ENCODE data around the gene TNS3. TPM values are rescaled to one million over a fixed set of nuclear protein-coding genes. Genes with fewer than 3 reads are reported as not detected.

The TNS3 gene
- total and polyA plus RNA-seq, 10 donors, result 17.7 to 247 (median 147) TPM

GRCh38 chr7:47343061-47343455, 238.9 kb downstream of the TNS3 start:
- Histone ChIP-seq H3K36me3 (peaks cover 0 to 84% (median 34%) of the 10 kb centered on the region in 6 donors), H3K27ac (no peak overlapping the region), H3K4me1 (peaks cover 0 to 1% (median 0%) of the 10 kb centered on the region in 6 donors), H3K27me3 (replicated peaks in 1 of 7) (no peaks in the 10 kb centered on the region), H3K9me3 (no peaks in the 10 kb centered on the region), H3K4me3 (no peak overlapping the region)
- DNase-seq, result peak; percentile 41
- TF ChIP-seq CTCF (IDR thresholded peaks at IDR 0.05 in 8 of 11, conservative IDR thresholded peaks at IDR 0.05 in 3 of 11) (no peak), POLR2AphosphoS5 (IDR thresholded peaks at IDR 0.05) (no peak), POLR2A (IDR thresholded peaks at IDR 0.05) (no peak)
- WGBS, 5 donors, result 88 to 95% (median 93%) methylated on average over 5 of the region's 5 CpGs
- intact Hi-C loops (cut with DNase I; ENCODE audit: low total_unique reads), result no loop called here

- H3K27me3 ChIP-seq (replicated peaks in 1 of 7), result no peaks in the 10 kb centered on the region
- intact Hi-C loops (cut with DNase I; ENCODE audit: low total_unique reads), result no loop called here
- peaks cover 0 to 83% (median 34%) of the 10 kb centered on the region in 6 donors for H3K36me3 ChIP-seq
- WGBS, 5 donors, result 85 to 93% (median 91%) methylated on average over 5 of the region's 5 CpGs
- peak; percentile 1 for DNase-seq
- H3K27ac ChIP-seq, result no peak overlapping the region
- H3K4me3 ChIP-seq, result no peak overlapping the region
- TF ChIP-seq POLR2AphosphoS5 (IDR thresholded peaks at IDR 0.05) (no peak), CTCF (IDR thresholded peaks at IDR 0.05 in 8 of 11, conservative IDR thresholded peaks at IDR 0.05 in 3 of 11) (no peak), POLR2A (IDR thresholded peaks at IDR 0.05) (no peak)
- no peaks in the 10 kb centered on the region for H3K4me1 ChIP-seq
- no peaks in the 10 kb centered on the region for H3K9me3 ChIP-seq
Observed at GRCh38 chr7:47342296-47343060, 239.4 kb downstream of the TNS3 start.

GRCh38 chr7:47340517-47340916, 241.4 kb downstream of the TNS3 start:
- Histone ChIP-seq H3K4me1 (no peaks in the 10 kb centered on the region), H3K27ac (no peak overlapping the region), H3K9me3 (no peaks in the 10 kb centered on the region), H3K36me3 (peaks cover 0 to 83% (median 31%) of the 10 kb centered on the region in 6 donors), H3K4me3 (no peak overlapping the region), H3K27me3 (replicated peaks in 1 of 7) (no peaks in the 10 kb centered on the region)
- no peak for TF ChIP-seq POLR2AphosphoS5 (IDR thresholded peaks at IDR 0.05)
- TF ChIP-seq POLR2A (IDR thresholded peaks at IDR 0.05), result no peak
- no peak for TF ChIP-seq CTCF (IDR thresholded peaks at IDR 0.05 in 8 of 11, conservative IDR thresholded peaks at IDR 0.05 in 3 of 11)
- 86 to 91% (median 90%) methylated on average over 3 of the region's 3 CpGs for WGBS, 5 donors
- intact Hi-C loops (cut with DNase I; ENCODE audit: low total_unique reads), result no loop called here
- no peak for DNase-seq

- H3K27me3 ChIP-seq (replicated peaks in 1 of 7), result no peaks in the 10 kb centered on the region
- intact Hi-C loops (cut with DNase I; ENCODE audit: low total_unique reads), result no loop called here
- 73 to 90% (median 85%) methylated on average over 1 of the region's 1 CpG for WGBS, 5 donors
- no peak overlapping the region for H3K4me3 ChIP-seq
- H3K36me3 ChIP-seq, result peaks cover 0 to 83% (median 12%) of the 10 kb centered on the region in 6 donors
- H3K9me3 ChIP-seq, result no peaks in the 10 kb centered on the region
- TF ChIP-seq POLR2A (IDR thresholded peaks at IDR 0.05) (no peak), POLR2AphosphoS5 (IDR thresholded peaks at IDR 0.05) (no peak), CTCF (IDR thresholded peaks at IDR 0.05 in 8 of 11, conservative IDR thresholded peaks at IDR 0.05 in 3 of 11) (no peak)
- H3K27ac ChIP-seq, result no peak overlapping the region
- no peaks in the 10 kb centered on the region for H3K4me1 ChIP-seq
- no peak for DNase-seq
Observed at GRCh38 chr7:47338026-47338425, 243.9 kb downstream of the TNS3 start.

Measured in spleen (tissue), 11 donors.